AG04450 (cell line): ENCODE data around the gene CGA. TPM values are rescaled to one million over a fixed set of nuclear protein-coding genes. Genes with fewer than 3 reads are reported as not detected.

ENCODE experiments used
- CTCF ChIA-PET: fragments of 300-600, 350-600 bp; formaldehyde crosslinking; extraction: SDS; loops from one replicate; lab custom pipeline; 2022; ENCODE audit warnings: antibody characterized with exemption, inconsistent platforms; lab: Charles Lee
- POLR2A ChIA-PET: fragments of 350-600 bp; formaldehyde crosslinking; extraction: SDS; loops from one replicate; lab custom pipeline; 2021; ENCODE audit warnings: antibody characterized with exemption, inconsistent platforms; lab: Yijun Ruan, JAX
- DNase-seq: peaks from one replicate; pipeline ENCODE4 v3.0.0-alpha.2; 2011; ENCODE audit warnings: low read depth, low spot score
- H3K27ac ChIP-seq: one replicate; pipeline ENCODE4 v1.5.1; 2012; ENCODE audit warnings: low read depth, low read length, control low read depth
- H3K27me3 ChIP-seq: one replicate; pipeline ENCODE4 v1.6.0; 2012; ENCODE audit warnings: low read length; ENCODE audit not compliant: control insufficient read depth, insufficient read depth
- H3K4me3 ChIP-seq: 2 replicates; pipeline ENCODE4 v1.5.1; 2011; ENCODE audit warnings: mild to moderate bottlenecking, low read depth, low read length, control low read depth
- H3K9me3 ChIP-seq: 2 replicates; pipeline ENCODE4 v1.5.1; 2012; ENCODE audit warnings: low read length; ENCODE audit not compliant: control insufficient read depth, insufficient read depth
- CTCF ChIP-seq: IDR thresholded peaks from 2 replicates; pipeline ENCODE4 v1.5.1; 2011; ENCODE audit warnings: low read depth, low read length, control low read depth, inconsistent platforms
- polyA plus RNA-seq: library from polyadenylated mRNA; depleted of rRNA; stranded (reverse); fragments of >200 nt; gene quantifications from 2 replicates; pipeline ENCODE4 v1.2.3, GENCODE V29; 2011

The CGA gene
- polyA plus RNA-seq, 1 experiment, result 0.26 TPM

- DNase-seq, result no peak
- ChIA-PET POLR2A (no interaction called here), CTCF (interaction anchor here (1.6 kb wide), 1 partner anchor 250 kb away, joined by 4 read pairs; no protein-coding TSS in a partner anchor)
- H3K27me3 ChIP-seq, result peaks cover 12% of the 10 kb centered on the region
- H3K4me3 ChIP-seq, result no peak overlapping the region
- H3K27ac ChIP-seq, result no peak overlapping the region
- H3K9me3 ChIP-seq, result no peaks in the 10 kb centered on the region
- no peak for TF ChIP-seq CTCF
Measured at GRCh38 chr6:87071683-87072082, 23.2 kb downstream of the CGA start.

- H3K27me3 ChIP-seq, result peaks cover 12% of the 10 kb centered on the region
- no peak for TF ChIP-seq CTCF
- ChIA-PET POLR2A (no interaction called here), CTCF (interaction anchor here (1.6 to 3.1 kb wide), 2 partner anchors 8 to 251 kb away, joined by 4 to 15 read pairs; no protein-coding TSS in a partner anchor)
- no peaks in the 10 kb centered on the region for H3K9me3 ChIP-seq
- no peak overlapping the region for H3K4me3 ChIP-seq
- H3K27ac ChIP-seq, result no peak overlapping the region
- no peak for DNase-seq
Measured at GRCh38 chr6:87070741-87071140, 24.2 kb downstream of the CGA start.

- CTCF ChIA-PET, result interaction anchor here (3.1 kb wide), 1 partner anchor 10 kb away, joined by 15 read pairs; no protein-coding TSS in a partner anchor
- DNase-seq, result no peak
Measured at GRCh38 chr6:87068795-87069194, 26.1 kb downstream of the CGA start.

GRCh38 chr6:87066449-87067333 lies 28.2 kb downstream of the CGA start:
- Histone ChIP-seq H3K27me3 (peaks cover 13% of the 10 kb centered on the region), H3K9me3 (no peaks in the 10 kb centered on the region), H3K4me3 (no peak overlapping the region), H3K27ac (no peak overlapping the region)
- peak; percentile 66 for TF ChIP-seq CTCF
- POLR2A ChIA-PET, result interaction anchor here (0.6 kb wide), 1 partner anchor 448 kb away, joined by 4 read pairs; no protein-coding TSS in a partner anchor
- CTCF ChIA-PET, result interaction anchor here (0.6 to 3.7 kb wide), 52 partner anchors 8 to 1804 kb away, joined by 3 to 53 read pairs (median 4); no protein-coding TSS in a partner anchor
- peak; percentile 45 for DNase-seq

More at GRCh38 chr6:87068795-87069194, 26.1 kb downstream of the CGA start:
- Histone ChIP-seq H3K4me3 (no peak overlapping the region), H3K9me3 (no peaks in the 10 kb centered on the region), H3K27me3 (peaks cover 14% of the 10 kb centered on the region), H3K27ac (no peak overlapping the region)
- no peak for TF ChIP-seq CTCF
- POLR2A ChIA-PET, result no interaction called here

- TF ChIP-seq CTCF, result no peak
- H3K27ac ChIP-seq, result no peak overlapping the region
- no peak overlapping the region for H3K4me3 ChIP-seq
- CTCF ChIA-PET, result interaction anchor here (0.8 to 3.7 kb wide), 4 partner anchors 14 to 328 kb away, joined by 3 to 53 read pairs (median 5); no protein-coding TSS in a partner anchor
- no peak for DNase-seq
- POLR2A ChIA-PET, result no interaction called here
- H3K9me3 ChIP-seq, result no peaks in the 10 kb centered on the region
- H3K27me3 ChIP-seq, result peaks cover 5% of the 10 kb centered on the region
Measured at GRCh38 chr6:87065117-87065516, 29.8 kb downstream of the CGA start.
